ENCODE measurements around the gene BRME1.
A peak's percentile ranks its signal among the peaks of the same experiment; 100 is the strongest.

Gene BRME1

GRCh38 chr19:13883516-13884064, 22.3 kb downstream of the BRME1 start:
- Histone ChIP-seq H3K27me3 (ENCODE audit: insufficient read depth, low read length) (no peaks in the 10 kb centered on the region), H3K9ac (ENCODE audit: low read length) (no peak overlapping the region), H3K4me1 (ENCODE audit: control insufficient read depth in 1 of 2, insufficient read depth in 2 of 2, low read length in 2 of 2) (peaks cover 20 to 22% of the 10 kb centered on the region in 2 experiments), H2BK120ac (ENCODE audit: insufficient read depth, low read length, poor library complexity) (no peak overlapping the region), H3K4me2 (ENCODE audit: low read length) (no peak overlapping the region), H3K79me1 (ENCODE audit: low read length) (peaks cover 12% of the 10 kb centered on the region), H2BK5ac (ENCODE audit: low read depth, low read length, poor library complexity) (no peak overlapping the region), H2BK12ac (ENCODE audit: low read length) (peak overlapping the region; percentile 15), H3K14ac (ENCODE audit: low read length) (no peak overlapping the region), H3K4me3 (ENCODE audit: low read depth, low read length) (no peak overlapping the region), H3K23ac (ENCODE audit: low read length) (no peak overlapping the region), H3K4ac (ENCODE audit: low read depth, low read length) (no peak overlapping the region), H4K12ac (ENCODE audit: low read depth, low read length) (no peak overlapping the region), H3K79me2 (ENCODE audit: control insufficient read depth, insufficient read depth, low read length, poor library complexity) (no peaks in the 10 kb centered on the region), H3K36me3 (ENCODE audit: control insufficient read depth in 1 of 2, insufficient read depth in 2 of 2, low read length in 2 of 2) (no peaks in the 10 kb centered on the region), H2AK5ac (ENCODE audit: low read length) (peak overlapping the region; percentile 75), H3K18ac (ENCODE audit: low read length) (no peak overlapping the region), H3K27ac (ENCODE audit: low read depth, low read length) (no peak overlapping the region), H2AFZ (ENCODE audit: insufficient read depth, low read length, poor library complexity) (no peak overlapping the region), H4K8ac (ENCODE audit: low read depth, low read length) (no peak overlapping the region), H4K91ac (ENCODE audit: low read depth, low read length) (peak overlapping the region; percentile 11), H3K9me3 (ENCODE audit: insufficient read depth, low read depth, low read length) (no peaks in the 10 kb centered on the region)
- peak in 1 of 2 donors; percentile 17 for DNase-seq
- WGBS (ENCODE audit: extremely low coverage, insufficient coverage, insufficient read length) = no CpG with 5 or more reads among the region's 10 CpGs

DNA sequence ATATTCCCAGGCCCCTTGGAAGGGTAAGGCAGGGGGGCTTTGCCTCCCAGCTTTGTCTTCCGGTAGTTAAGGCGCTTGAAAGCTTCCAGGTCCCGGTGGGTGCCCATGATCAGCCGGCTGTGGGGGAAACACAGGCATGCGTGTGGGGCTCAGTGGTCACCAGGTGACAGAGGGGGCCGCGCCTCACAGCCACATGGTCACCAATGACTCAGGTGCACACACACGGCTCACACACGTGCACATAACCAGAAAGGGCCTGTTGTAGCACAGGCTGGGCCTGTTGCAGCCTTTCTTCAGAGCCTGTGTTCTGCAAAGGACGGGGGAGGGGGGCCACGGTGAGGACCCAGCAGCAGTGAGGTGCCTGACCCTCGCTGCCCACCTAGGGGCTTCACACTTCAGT, 23.1 kb downstream of the BRME1 start:
- H3K9ac ChIP-seq (ENCODE audit: low read length) = no peak overlapping the region
- H3K4ac ChIP-seq (ENCODE audit: low read depth, low read length) = no peak overlapping the region
- no peak overlapping the region for H3K4me3 ChIP-seq (ENCODE audit: low read depth, low read length)
- H3K27ac ChIP-seq (ENCODE audit: low read depth, low read length) = no peak overlapping the region
- H4K91ac ChIP-seq (ENCODE audit: low read depth, low read length) = no peak overlapping the region
- H3K18ac ChIP-seq (ENCODE audit: low read length) = no peak overlapping the region
- peak overlapping the region; percentile 15 for H2BK12ac ChIP-seq (ENCODE audit: low read length)
- no peaks in the 10 kb centered on the region for H3K9me3 ChIP-seq (ENCODE audit: insufficient read depth, low read depth, low read length)
- no peak overlapping the region for H2AFZ ChIP-seq (ENCODE audit: insufficient read depth, low read length, poor library complexity)
- no peak overlapping the region for H2BK120ac ChIP-seq (ENCODE audit: insufficient read depth, low read length, poor library complexity)
- H3K27me3 ChIP-seq (ENCODE audit: insufficient read depth, low read length) = no peaks in the 10 kb centered on the region
- no peaks in the 10 kb centered on the region for H3K79me2 ChIP-seq (ENCODE audit: control insufficient read depth, insufficient read depth, low read length, poor library complexity)
- H2AK5ac ChIP-seq (ENCODE audit: low read length) = peak overlapping the region; percentile 51
- H3K23ac ChIP-seq (ENCODE audit: low read length) = no peak overlapping the region
- DNase-seq = no peak
- H3K14ac ChIP-seq (ENCODE audit: low read length) = no peak overlapping the region
- no peak overlapping the region for H4K8ac ChIP-seq (ENCODE audit: low read depth, low read length)
- H3K4me2 ChIP-seq (ENCODE audit: low read length) = no peak overlapping the region
- no peak overlapping the region for H2BK5ac ChIP-seq (ENCODE audit: low read depth, low read length, poor library complexity)
- WGBS (ENCODE audit: extremely low coverage, insufficient coverage, insufficient read length) = no CpG with 5 or more reads among the region's 12 CpGs
- H3K4me1 ChIP-seq (ENCODE audit: control insufficient read depth in 1 of 2, insufficient read depth in 2 of 2, low read length in 2 of 2) = peaks cover 20 to 22% of the 10 kb centered on the region in 2 experiments
- no peak overlapping the region for H4K12ac ChIP-seq (ENCODE audit: low read depth, low read length)
- H3K36me3 ChIP-seq (ENCODE audit: control insufficient read depth in 1 of 2, insufficient read depth in 2 of 2, low read length in 2 of 2) = no peaks in the 10 kb centered on the region
- peaks cover 12% of the 10 kb centered on the region for H3K79me1 ChIP-seq (ENCODE audit: low read length)

DNA sequence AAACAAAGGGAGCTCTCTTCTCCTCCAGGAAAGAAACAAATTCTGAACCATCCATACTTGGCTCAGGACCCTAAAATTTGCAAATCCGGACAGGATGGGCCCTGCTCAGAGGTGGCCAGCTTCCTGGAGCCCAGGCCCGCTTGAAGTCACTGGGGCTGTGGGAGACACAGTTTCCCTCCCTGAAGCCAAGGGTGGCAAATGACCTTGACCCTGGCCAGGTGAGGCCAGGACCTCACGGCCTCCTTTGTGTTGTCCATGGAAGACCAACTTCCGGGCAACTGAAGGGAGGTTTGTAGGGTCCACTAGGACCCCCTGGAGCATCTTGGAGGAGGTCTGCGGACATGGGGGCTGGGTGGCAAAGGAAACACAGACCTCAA, 23.5 kb downstream of the BRME1 start:
- no peak overlapping the region for H2BK5ac ChIP-seq (ENCODE audit: low read depth, low read length, poor library complexity)
- WGBS (ENCODE audit: extremely low coverage, insufficient coverage, insufficient read length) = no CpG with 5 or more reads among the region's 5 CpGs
- no peaks in the 10 kb centered on the region for H3K79me2 ChIP-seq (ENCODE audit: control insufficient read depth, insufficient read depth, low read length, poor library complexity)
- H3K27me3 ChIP-seq (ENCODE audit: insufficient read depth, low read length) = no peaks in the 10 kb centered on the region
- peaks cover 20 to 22% of the 10 kb centered on the region in 2 experiments for H3K4me1 ChIP-seq (ENCODE audit: control insufficient read depth in 1 of 2, insufficient read depth in 2 of 2, low read length in 2 of 2)
- peaks cover 12% of the 10 kb centered on the region for H3K79me1 ChIP-seq (ENCODE audit: low read length)
- H2AK5ac ChIP-seq (ENCODE audit: low read length) = peak overlapping the region; percentile 59
- H3K14ac ChIP-seq (ENCODE audit: low read length) = no peak overlapping the region
- no peak overlapping the region for H3K23ac ChIP-seq (ENCODE audit: low read length)
- H2AFZ ChIP-seq (ENCODE audit: insufficient read depth, low read length, poor library complexity) = no peak overlapping the region
- no peak overlapping the region for H4K91ac ChIP-seq (ENCODE audit: low read depth, low read length)
- no peak overlapping the region for H3K27ac ChIP-seq (ENCODE audit: low read depth, low read length)
- H3K9ac ChIP-seq (ENCODE audit: low read length) = no peak overlapping the region
- peak overlapping the region; percentile 25 for H2BK12ac ChIP-seq (ENCODE audit: low read length)
- H3K4me2 ChIP-seq (ENCODE audit: low read length) = no peak overlapping the region
- H4K12ac ChIP-seq (ENCODE audit: low read depth, low read length) = no peak overlapping the region
- H2BK120ac ChIP-seq (ENCODE audit: insufficient read depth, low read length, poor library complexity) = no peak overlapping the region
- H3K4me3 ChIP-seq (ENCODE audit: low read depth, low read length) = no peak overlapping the region
- peaks cover 2% of the 10 kb centered on the region for H3K9me3 ChIP-seq (ENCODE audit: insufficient read depth, low read depth, low read length)
- no peaks in the 10 kb centered on the region for H3K36me3 ChIP-seq (ENCODE audit: control insufficient read depth in 1 of 2, insufficient read depth in 2 of 2, low read length in 2 of 2)
- no peak overlapping the region for H3K4ac ChIP-seq (ENCODE audit: low read depth, low read length)
- no peak for DNase-seq
- no peak overlapping the region for H4K8ac ChIP-seq (ENCODE audit: low read depth, low read length)
- H3K18ac ChIP-seq (ENCODE audit: low read length) = no peak overlapping the region

- Histone ChIP-seq H4K8ac (ENCODE audit: low read depth, low read length) (peak overlapping the region; percentile 86), H4K91ac (ENCODE audit: low read depth, low read length) (peak overlapping the region; percentile 75), H3K23ac (ENCODE audit: low read length) (no peak overlapping the region), H3K79me1 (ENCODE audit: low read length) (peaks cover 12% of the 10 kb centered on the region), H3K4me3 (ENCODE audit: low read depth, low read length) (no peak overlapping the region), H2BK5ac (ENCODE audit: low read depth, low read length, poor library complexity) (peak overlapping the region; percentile 73), H3K9me3 (ENCODE audit: insufficient read depth, low read depth, low read length) (peaks cover 3% of the 10 kb centered on the region), H3K14ac (ENCODE audit: low read length) (peak overlapping the region; percentile 92), H3K4ac (ENCODE audit: low read depth, low read length) (no peak overlapping the region), H3K4me2 (ENCODE audit: low read length) (peak overlapping the region; percentile 3), H3K18ac (ENCODE audit: low read length) (peak overlapping the region; percentile 39), H2BK120ac (ENCODE audit: insufficient read depth, low read length, poor library complexity) (peak overlapping the region; percentile 80), H3K9ac (ENCODE audit: low read length) (no peak overlapping the region), H3K4me1 (ENCODE audit: control insufficient read depth in 1 of 2, insufficient read depth in 2 of 2, low read length in 2 of 2) (peaks cover 20 to 22% of the 10 kb centered on the region in 2 experiments), H2AFZ (ENCODE audit: insufficient read depth, low read length, poor library complexity) (peak overlapping the region; percentile 83), H3K27me3 (ENCODE audit: insufficient read depth, low read length) (no peaks in the 10 kb centered on the region), H4K12ac (ENCODE audit: low read depth, low read length) (peak overlapping the region; percentile 21), H2AK5ac (ENCODE audit: low read length) (peak overlapping the region; percentile 11), H3K36me3 (ENCODE audit: control insufficient read depth in 1 of 2, insufficient read depth in 2 of 2, low read length in 2 of 2) (no peaks in the 10 kb centered on the region), H3K79me2 (ENCODE audit: control insufficient read depth, insufficient read depth, low read length, poor library complexity) (no peaks in the 10 kb centered on the region), H2BK12ac (ENCODE audit: low read length) (peak overlapping the region; percentile 94), H3K27ac (ENCODE audit: low read depth, low read length) (peak overlapping the region; percentile 29)
- DNase-seq = peak in 1 of 2 donors; percentile 81
- WGBS (ENCODE audit: extremely low coverage, insufficient coverage, insufficient read length) = no CpG with 5 or more reads among the region's 17 CpGs
Observed at GRCh38 chr19:13881692-13882418, 24.1 kb downstream of the BRME1 start.
